Fibroblast of pulmonary artery (primary cell): Measurements from ENCODE around the gene ELFN1.

Source experiments
- DNase-seq: peaks from one replicate; pipeline ENCODE4 v3.0.0-alpha.2; 2010; ENCODE audit warnings: low read depth
- H3K4me3 ChIP-seq: replicated peaks from 2 replicates; pipeline ENCODE4 v1.5.1; 2011; ENCODE audit warnings: low read depth, mild to moderate bottlenecking, control low read depth, low read length, moderate library complexity
- CTCF ChIP-seq: IDR thresholded peaks from 2 replicates; pipeline ENCODE4 v1.5.1; 2011; ENCODE audit warnings: mild to moderate bottlenecking, control low read depth, low read length, inconsistent platforms; ENCODE audit errors: missing control alignments

Gene ELFN1

DNA sequence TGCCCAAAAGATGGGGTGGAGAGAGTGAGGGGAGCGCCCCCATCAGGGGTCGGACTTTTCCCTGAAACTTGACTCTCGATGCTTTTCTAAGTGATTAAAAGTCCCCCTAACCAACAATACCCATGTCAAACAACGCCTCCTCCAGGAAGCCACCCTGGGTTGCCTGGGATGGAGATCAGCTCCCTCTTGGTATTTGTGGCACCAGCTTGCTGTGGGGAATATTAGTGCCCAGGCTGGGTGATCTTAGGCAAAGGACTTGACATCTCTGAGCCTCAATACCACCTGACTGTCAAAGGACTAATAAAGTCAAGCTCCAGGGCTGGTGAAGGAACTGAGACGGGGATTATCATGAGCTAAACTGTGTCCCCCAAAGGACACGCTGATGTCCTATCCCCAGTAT, 18.2 kb upstream of the ELFN1 start:
- no peak overlapping the region for H3K4me3 ChIP-seq
- TF ChIP-seq CTCF = no peak
- no peak for DNase-seq

DNA sequence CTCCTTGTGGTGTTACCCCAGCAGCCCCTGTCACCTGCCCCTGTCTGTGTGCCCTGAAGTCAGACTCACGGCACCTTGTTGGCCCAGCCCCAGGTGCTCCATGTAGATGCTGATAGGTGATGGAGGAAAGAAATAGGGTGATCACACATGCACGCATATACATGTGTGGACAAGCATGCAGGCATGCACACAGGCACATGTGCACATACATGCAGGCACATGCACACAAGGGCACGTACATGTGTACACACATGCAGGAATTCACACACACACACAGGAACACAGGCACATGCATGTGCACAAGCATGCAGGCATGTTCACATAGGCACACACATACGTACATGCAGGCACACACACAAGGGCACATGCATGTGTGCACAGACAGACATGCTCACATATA, 16.6 kb upstream of the ELFN1 start:
- TF ChIP-seq CTCF = no peak
- no peak overlapping the region for H3K4me3 ChIP-seq
- no peak for DNase-seq

GRCh38 chr7:1654111-1654510, 16.0 kb upstream of the ELFN1 start:
- TF ChIP-seq CTCF = no peak
- DNase-seq = no peak
- no peak overlapping the region for H3K4me3 ChIP-seq

- TF ChIP-seq CTCF = no peak
- no peak for DNase-seq
- no peak overlapping the region for H3K4me3 ChIP-seq
Measured at GRCh38 chr7:1654738-1655475, 15.2 kb upstream of the ELFN1 start.

DNA sequence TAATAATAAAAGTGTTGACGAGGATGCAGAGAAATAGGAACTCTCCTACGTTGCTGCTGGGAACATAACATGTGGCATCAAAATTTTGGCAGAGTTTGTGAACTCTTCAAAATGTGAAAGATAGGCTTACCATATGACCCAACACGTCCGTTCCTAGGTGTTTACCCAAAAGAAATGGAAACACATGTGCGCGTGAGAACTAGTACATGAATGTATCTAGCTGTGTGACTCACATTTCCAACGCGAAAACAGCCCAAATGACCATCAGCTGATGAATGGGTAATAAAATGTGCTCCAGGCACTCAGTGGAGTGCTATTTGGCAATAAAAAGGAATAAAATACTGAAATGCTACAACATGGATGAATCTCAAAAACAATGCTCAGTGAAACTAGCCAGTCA, 10.4 kb upstream of the ELFN1 start:
- DNase-seq = no peak
- TF ChIP-seq CTCF = no peak
- H3K4me3 ChIP-seq = no peak overlapping the region

DNA sequence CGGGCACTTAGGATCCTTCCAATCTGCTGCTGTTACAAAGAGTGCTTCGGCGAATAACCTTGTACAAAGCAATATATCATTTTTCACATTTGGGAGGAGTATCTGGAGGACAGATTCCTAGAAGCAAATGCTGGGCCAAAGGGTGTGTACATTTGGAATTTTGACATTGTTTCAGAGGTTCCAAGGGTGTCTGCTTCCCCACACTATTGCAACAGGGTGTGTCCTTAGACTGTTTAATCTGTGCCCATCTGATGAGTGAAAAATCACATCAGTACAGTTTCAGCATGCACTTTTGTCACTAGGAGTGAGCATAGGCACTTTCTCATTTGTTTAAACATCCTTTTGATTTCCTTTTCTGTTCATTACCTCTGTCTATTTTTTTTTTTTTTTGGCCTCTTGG, 8.6 kb upstream of the ELFN1 start:
- H3K4me3 ChIP-seq = no peak overlapping the region
- TF ChIP-seq CTCF = no peak
- DNase-seq = no peak

DNA sequence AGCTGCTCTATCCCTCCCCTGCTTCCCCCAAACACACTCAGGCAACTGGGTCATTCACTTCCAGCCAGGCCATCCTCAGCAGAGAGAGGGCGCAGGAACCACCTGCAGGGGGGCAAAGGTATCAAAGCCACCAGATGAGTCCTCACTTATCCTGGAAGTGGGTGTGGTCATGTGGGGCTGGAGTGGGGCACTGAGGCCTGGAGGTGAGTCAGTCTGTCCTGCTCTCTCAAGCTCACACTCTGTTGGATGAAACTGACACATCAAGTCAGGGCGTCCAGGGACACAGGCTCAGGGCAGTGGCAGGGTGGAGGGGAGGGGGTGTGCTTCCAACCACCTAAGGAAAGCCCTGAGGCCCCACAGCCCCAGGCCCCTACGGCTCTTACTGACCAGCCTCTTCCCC, 8.0 kb upstream of the ELFN1 start:
- no peak for DNase-seq
- H3K4me3 ChIP-seq = no peak overlapping the region
- TF ChIP-seq CTCF = no peak
